ENCODE data around the gene SHROOM3. TPM values are rescaled to one million over a fixed set of nuclear protein-coding genes. Genes with fewer than 3 reads are reported as not detected.
A peak's percentile ranks its signal among the peaks of the same experiment; 100 is the strongest.

The SHROOM3 gene
- total RNA-seq, 1 donor from 2014 or later = 33.2 TPM

DNA sequence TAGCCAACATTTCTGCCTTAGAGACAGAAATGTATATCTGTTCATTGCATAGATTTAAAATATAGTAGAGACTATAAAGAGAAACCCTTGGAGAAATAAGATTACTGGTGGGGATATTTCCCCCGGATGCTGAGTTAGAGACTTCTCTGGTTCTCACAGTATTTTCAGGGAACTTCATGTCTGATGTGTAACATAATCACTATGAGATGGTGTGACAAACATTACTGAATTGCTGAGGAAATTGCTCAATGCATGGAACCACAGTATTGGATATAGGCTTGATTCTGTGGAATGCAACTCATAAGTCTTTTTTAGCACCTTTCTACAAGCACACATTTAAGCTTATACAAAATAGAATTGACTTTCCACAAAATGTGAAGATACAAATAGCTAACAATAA, 310.2 kb downstream of the SHROOM3 start:
- no peak for DNase-seq (ENCODE audit: low spot score)

DNA sequence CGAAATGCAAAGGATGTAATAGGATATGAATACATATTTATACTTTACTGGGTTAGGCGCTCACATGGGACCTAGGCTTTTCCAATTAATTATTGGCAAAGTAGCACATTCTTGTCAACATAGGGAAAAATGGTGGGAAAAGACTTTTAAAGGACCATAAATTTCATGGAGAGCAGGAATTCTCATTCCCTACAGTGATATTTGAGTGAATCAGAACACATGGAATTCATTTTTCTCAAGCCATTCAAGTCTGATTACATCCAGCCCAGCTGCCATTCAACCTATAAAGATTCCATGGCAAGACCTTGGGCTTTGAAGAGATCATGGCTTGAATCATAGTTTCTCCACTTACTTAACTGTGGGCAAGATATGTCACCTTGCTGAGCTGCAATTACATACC, 312.5 kb downstream of the SHROOM3 start:
- no peak for DNase-seq (ENCODE audit: low spot score)

DNA sequence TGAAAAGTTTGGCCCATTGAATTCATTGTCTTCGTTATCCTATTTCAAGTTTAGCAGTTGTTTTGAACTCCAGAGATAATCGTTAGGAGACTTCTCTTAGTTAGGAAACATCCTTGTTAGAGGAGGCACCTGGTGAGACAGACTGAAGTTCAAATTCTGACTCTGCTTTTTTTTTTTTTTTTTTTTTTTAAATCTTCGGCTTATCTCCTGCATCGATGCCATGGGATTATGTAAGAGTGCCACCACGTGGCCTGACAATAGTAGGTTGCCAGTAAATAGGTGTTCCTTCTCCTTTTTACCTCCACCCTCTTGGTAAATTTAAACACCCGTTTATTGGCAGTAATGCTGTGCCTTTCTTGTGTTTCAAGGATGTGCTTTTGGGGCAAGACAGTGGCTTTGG, 313.6 kb downstream of the SHROOM3 start:
- DNase-seq (ENCODE audit: low spot score) = no peak

DNA sequence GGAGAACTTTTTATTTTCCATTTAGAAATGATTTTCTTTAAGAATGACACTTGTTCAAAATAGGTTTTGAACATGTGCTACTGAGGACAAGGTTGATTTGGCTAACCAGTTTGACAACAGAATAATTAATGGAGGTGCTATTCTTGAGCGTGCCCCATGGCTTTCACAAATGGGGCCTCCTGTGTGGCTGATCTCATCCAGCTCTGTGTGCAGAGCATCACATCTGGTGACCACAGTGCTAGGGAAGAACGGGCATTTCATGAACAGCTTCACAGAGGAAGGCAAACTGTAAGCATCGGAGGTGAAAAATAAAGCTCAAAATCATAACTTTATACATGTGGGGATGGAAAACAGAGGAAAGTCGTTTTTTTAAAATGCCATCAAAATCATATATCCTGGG, 314.3 kb downstream of the SHROOM3 start:
- DNase-seq (ENCODE audit: low spot score) = no peak

DNA sequence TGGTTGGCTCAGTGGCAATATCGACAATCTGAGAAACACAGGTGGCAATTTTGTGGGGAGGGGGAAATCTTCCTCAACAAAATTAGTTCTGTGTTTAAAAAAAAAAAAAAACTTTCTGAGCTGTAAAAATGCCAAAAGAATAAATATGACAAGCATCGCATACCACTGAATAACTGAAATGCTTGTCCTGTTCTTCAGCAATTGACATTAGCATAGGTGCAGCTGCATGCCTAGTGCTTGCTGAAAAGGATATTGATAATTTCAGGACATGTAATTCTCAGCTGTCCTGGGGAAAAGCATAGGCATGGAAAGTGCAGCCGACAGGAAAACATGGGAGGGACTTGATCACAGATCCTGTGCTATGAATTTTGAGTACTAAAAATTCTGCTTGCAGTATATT, 315.7 kb downstream of the SHROOM3 start:
- DNase-seq (ENCODE audit: low spot score) = no peak

DNA sequence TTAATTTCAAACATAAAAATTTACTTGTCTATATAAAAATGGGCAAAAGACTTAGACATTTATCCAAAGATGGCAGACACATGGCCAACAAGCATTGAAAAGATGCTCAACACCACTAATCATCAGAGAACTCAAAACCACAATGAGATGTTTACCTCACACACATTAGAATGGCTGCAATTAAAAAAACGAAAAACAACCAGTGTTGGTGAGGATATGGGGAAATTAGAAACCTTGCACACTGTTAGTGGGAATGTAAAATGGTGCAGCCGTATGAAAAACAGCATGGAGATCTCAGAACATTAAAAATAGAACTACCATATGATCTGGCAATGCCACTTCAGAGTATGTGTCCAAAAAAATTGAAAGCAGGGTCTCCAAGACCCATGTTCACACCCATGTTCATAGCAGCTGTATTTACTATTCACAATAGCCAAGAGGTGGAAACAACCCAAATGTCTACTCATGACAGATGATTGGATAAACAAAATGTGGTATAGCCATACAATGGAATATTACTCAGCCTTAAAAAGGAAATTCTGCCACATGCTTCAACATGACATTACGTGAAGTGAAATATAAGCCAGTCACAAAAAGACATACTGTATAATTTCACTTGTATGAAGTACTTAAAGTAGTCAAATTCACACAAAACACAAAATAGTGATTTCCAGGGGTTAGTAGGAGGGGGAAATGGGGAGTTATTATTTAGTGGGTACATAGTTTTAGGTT, 316.7 kb downstream of the SHROOM3 start:
- no peak for DNase-seq (ENCODE audit: low spot score)

DNA sequence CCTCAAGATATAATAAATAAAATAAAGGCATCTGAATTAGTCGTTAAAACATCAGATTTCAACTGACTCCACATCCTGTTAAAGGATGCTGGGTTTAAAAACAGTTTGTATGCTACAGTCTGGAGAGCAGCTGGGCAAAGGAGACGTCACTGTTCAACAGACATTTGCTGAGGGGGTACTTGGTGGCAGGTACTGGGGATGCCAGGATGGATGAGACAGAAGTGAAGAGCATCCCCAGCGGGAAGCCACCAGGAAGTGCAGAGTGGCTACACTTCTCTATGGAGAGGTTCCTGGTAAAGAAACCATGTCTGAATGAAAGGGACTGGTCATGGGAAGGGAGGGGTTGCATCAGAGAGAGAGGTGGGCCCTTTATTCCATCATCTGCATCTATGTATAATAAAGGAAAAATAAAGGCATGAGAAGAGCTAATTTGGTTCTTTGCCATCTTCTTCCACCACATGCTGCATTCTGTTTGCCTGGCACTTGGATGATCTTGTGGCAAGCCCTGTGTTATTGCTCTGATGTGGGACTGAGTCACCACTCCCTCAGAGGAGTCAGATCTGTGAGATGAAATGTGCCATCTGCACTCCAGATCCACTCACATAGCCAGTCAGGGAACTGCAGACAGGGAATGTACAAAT, 318.0 kb downstream of the SHROOM3 start:
- peak; percentile 95 for DNase-seq (ENCODE audit: low spot score)

DNA sequence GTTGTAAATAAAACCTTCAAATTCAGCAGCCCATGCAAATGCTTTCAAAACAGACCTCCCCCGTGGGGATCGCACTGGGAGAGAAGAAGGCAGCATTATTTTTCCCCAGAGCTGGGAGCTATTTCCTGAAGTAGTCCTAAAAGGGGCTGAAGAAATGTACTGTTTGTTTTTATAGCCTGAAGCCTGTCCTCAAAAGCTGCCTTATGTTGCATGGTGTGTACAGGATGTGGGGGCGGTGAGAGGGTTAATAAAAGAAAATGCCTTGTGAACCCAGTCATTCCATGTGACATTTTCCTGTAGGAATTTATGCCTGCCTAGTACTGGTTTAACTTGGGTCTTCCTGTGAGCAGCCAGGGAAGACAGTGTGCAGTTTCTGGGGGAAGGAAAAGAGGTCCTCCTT, 318.8 kb downstream of the SHROOM3 start:
- peak; percentile 87 for DNase-seq (ENCODE audit: low spot score)

DNA sequence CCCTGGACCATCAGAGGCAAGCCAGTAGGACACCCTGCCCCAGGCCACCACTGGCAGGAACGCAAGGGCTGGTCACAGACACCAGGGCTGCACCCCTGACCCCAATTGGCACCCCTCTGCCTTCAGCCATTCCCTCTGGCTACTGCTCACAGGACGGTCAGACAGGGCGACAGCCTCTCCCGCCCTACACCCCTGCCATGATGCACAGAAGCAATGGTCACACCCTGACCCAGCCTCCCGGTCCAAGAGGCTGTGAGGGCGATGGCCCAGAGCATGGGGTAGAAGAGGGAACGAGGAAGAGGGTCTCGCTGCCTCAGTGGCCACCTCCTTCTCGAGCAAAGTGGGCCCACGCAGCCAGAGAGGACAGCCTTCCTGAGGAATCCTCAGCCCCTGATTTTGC, 319.4 kb downstream of the SHROOM3 start:
- DNase-seq (ENCODE audit: low spot score) = no peak

DNA sequence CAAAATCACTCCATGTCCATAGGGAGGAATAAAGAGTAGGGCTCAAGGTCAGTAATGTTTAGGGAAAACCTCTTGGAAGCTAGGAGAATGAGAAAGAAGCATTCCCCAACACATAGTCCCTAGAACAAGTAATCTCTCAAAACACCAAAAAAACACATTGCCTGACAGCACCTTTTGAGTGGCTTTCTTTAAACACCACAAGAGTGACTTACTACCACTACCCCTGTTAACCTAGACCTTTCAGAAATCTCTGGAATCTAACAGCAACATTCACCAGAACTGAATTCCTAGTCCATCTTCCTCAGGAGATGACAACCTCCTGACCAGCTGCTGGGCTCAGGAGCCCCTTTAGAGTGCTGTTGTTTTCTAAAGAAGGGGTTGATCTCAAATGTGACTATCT, 320.7 kb downstream of the SHROOM3 start:
- DNase-seq (ENCODE audit: low spot score) = no peak

DNA sequence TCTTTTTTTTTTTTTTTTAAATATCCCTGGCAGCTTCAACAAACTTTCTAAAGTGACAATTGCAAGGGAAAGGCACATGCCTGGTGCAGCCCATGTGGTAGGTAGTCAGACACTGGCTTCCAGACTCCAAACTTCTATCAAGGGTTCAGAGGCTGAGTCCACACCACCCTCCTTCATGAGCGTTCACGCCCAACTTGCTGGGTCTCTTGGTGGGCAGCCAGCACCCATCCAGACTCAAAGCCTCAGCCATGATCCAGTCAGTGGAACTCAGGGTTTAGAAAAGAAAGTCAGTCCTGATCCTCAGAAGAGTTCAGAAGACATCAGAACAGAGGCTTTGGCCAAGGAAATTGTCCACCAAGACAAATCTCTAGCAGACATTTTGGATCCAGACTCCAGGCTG, 321.4 kb downstream of the SHROOM3 start:
- DNase-seq (ENCODE audit: low spot score) = no peak

DNA sequence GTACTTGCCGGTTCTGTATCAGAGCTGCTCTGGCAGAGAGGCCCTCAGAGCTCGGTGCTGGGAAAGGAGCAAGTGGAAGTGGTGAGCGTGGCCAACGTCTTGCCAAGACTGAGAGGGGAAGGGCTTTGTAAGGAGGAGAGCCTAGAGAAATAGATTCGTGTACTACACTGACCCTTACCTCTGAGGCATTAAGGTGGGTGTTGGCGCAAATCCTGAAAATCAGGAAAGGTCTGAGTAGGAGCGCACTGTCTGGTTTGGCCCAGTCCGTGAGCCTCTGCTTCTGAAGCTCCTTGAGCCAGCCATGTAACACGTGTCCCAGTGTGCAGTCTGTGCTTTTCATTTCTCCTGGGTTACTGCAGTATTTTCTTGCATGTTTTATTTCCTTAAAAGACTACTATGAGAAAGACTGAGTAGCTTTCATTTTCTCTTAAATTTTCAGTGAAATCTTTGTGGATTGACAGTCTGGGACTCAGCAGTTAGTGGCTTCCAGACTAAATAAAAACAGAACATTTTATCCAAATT, 322.4 kb downstream of the SHROOM3 start:
- DNase-seq (ENCODE audit: low spot score) = no peak

DNA sequence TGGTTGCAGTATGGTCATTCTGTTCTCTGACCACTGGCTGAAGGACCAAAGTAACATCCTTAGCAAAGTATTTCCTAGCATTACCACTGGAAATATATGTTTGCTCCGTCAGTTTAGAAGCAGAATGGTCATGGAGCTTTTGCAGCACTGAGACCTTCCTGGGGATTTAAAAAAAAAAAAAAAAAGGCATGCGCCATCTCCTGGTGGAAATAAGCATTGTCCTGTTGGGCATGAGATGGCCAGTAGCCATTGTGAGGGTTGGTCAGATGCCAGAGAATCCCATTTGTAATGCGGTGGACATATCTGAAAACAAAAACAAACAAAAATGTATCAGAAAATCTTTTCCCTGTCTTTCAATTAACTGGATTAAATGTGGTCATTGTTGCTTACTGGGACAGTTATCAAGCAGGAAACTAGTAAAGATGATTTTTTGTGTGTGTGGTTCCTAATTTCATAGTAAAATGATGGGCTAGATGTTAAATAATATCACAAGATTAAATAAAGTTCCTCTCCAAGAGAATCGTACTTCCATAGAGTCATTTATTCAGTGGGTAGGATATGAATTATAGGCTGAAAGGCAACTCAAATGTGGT, 323.4 kb downstream of the SHROOM3 start:
- DNase-seq (ENCODE audit: low spot score) = peak; percentile 60

DNA sequence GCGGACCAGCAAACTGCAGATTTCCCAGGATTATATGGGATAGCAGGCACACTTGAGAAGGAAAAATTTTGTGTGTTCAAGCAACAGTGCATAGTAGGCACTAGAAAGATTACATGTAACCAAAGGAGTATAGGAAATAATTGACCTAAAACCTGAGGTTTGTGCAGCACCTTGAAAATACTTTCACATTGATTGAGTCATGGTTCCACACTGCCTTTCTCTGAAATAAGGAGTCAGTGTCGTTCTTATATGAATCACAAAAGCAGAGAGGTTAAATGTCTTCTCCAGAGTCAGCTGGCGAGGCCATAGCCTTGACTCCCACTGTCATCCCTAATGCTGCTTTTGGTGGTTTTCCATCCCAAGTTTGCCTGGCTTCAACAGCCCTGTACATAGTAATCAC, 324.0 kb downstream of the SHROOM3 start:
- no peak for DNase-seq (ENCODE audit: low spot score)

DNA sequence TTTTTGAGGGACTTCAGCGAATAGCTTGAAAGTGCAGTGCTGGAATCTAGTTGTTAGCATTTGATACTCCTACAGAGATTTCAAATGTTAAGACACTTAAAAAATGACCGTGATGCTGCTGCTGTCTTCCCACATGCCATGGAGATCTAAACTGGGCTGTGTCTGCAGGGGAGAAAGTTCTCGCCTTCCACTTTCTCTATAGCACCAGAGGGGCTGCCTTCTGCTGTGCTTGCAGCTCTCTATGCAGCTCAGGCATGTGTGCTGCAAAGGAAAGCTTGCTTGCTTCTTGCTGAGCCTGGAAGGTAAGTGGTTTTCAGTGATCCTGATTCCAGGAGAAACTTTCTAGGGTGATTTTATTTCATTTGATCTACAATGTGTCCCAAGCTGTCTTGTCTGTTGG, 325.2 kb downstream of the SHROOM3 start:
- no peak for DNase-seq (ENCODE audit: low spot score)

DNA sequence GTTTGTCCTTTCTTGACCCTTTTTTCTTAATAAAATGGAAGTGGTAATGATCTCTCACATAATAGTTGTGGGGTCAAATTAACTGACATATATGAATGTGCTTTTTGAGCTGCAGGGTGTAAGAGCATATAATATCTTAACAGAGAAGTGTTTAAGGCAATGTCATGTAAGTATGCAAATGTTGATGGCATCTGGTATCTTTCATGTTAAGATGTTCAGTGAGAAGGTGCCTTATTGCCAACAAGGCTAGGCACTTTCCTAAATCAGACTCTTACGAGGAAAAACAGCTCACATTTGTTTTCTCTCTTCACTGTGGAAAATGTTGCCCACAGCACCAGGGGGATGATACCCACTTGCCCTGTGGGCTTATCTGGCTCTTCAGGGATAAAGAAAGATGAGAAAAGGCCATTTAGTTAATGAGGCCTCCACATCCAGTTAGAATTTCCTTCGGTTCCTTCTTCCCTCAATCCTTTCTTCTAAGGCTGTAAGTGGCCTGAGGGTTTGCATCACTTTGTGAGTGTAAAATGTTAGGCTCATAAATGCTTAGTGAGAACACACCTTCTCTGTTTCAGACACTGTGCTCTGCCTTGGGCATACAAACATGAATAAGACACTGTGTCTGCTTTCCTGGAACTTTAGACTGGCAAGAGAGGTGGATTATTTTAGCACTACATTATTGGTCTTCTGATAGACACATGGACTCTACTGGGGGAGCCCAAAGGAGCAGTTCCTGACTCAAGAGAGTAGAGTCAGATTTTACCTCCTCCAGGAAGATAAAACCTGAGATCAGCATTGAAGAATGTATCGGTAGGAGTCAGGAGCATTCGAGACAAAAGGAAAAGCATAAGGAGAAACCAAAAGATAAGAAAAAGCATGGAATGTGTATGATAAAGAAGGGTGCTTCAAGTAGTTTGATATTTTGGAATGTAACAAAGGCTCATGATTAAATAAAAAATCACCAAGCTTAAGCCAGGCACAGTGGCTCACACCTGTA, 327.4 kb downstream of the SHROOM3 start:
- DNase-seq (ENCODE audit: low spot score) = no peak

DNA sequence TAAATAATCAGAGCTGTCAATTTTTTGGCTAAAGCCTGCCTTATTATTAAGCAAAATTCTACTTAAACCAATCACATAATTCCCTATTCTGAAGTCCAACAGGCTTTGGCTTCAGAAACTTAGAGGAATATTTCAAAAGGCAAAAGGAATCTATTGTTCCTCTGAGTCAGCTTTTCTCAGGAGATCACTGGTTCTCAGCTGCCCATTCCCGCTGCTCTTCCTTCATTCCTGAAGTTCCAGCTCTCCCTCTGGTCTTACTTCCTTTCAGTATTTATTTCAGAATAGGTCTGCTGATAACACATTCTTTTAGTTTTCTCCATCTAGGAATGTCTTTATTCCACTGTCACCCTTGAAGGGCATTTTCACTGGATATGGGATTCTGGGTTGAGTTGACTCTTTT, 329.2 kb downstream of the SHROOM3 start:
- DNase-seq (ENCODE audit: low spot score) = peak; percentile 36

DNA sequence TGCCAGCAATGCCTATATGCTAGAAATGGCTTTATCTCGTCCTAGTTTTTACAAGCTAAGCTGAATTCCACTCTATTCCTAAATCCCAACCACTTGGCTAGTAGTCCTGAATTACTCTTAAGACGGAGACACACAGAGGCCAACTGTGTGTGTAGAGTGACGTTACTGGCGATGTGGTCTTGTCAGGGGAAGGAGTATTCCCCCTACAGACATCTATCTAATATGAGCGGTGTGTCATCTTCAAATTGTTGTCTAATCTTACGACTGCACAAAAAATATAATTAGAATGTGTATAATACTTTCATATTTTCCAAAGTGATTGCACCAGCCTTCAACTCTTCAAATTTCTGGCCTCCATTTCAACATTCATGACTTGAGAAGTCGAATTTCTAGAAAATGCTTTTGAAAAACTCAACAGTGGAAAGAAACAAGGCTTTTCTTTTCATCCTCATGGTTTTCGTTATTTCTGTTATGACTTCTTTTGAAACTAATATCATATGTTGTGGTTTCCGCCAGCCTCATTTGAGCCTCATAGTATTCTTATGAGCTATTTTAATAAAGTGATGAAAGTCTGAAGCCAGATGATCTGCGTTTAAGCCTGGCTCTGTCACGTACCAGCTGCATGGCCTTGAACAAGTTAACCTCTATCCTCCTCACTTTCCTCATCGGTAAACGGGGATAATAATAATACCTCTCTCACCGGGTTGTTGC, 330.6 kb downstream of the SHROOM3 start:
- peak; percentile 51 for DNase-seq (ENCODE audit: low spot score)

DNA sequence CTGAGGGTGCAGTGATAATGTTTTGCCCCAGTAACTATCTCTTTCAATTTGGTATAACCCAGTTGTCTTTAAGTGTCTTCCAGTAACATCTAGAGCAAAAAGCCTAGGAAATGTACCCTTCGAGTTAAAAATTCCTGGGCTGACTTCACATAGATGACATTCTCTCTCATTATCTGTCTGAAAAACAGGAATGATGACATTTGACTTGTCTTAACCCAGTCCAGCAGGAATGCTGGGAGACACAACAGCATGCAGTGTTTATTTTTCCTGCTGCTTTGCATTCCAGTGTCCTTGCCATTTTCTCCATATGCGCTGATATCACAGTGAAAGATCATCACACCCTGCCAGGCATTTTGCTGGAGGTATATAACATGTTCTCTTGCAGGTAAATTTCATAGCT, 333.0 kb downstream of the SHROOM3 start:
- no peak for DNase-seq (ENCODE audit: low spot score)

DNA sequence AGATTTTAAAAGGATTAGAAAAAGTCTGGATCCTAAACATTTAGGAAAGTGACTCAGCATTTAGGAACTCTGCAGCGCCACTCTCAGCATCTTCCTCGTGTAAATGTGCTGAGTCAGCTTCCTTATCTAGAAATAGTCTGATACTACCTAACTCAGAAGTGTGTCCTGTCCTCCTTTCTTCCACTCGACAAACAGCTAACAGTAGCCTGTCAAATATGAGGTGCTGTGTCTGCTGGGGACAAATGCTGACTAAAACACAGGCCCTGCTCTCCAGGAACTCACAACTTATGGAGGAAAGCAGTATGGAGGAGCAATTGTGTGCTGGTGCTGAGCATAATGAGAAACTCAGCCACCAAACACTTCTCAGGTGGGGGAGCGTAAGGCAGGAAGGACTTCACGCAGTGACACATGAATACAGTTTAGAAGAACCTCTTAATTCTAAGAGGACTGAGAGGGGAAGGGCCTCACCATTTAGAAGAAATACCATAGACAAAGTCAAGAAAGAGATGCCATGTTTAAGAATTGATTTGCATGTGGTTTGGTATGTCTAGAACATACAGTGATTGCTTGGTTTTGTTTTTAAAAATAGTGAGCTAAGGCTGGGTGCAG, 337.6 kb downstream of the SHROOM3 start:
- peak; percentile 62 for DNase-seq (ENCODE audit: low spot score)

DNA sequence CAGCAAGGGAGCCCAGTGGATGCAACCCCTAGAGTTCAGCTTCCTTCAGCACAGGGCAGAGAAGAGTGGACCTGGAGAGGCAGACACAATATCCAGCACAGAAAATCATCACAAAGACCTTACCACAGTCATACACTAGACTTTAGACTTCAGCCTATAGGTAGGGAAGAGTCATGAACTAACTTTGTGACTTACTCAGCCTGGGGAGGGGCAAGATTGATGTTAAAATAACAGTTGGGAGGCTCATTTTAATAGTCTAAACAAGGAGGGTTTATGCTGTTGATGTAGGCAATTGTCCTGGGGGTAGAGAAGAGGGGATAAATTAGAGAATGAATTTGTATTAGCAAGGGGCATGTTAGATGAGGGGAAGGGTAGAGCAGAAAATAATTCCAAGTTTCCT, 338.7 kb downstream of the SHROOM3 start:
- DNase-seq (ENCODE audit: low spot score) = no peak
